Activated CD8-positive, alpha-beta memory T cell treated with anti-CD3 and anti-CD28 coated beads for 4 hours (primary cell): ENCODE measurements around the gene FBXL3.
A peak's percentile ranks its signal among the peaks of the same experiment; 100 is the strongest.
"Not testable (repeated sequence)": the region's sequence is repeated elsewhere in the genome, so short reads cannot be mapped to it uniquely, and the experiment has no call there.

Experiments
- DNase-seq, 2 donors: peaks; one replicate each; pipeline ENCODE4 v3.0.0-alpha.2; 2020; ENCODE audit warnings: low read depth in 2 of 2

Gene FBXL3

GRCh38 chr13:76983676-76984075 lies 43.3 kb downstream of the FBXL3 start:
- no peak for DNase-seq

- DNase-seq, result no peak
Observed at GRCh38 chr13:76982061-76982460, 44.9 kb downstream of the FBXL3 start.

GRCh38 chr13:76980075-76980718 lies 46.8 kb downstream of the FBXL3 start:
- DNase-seq, result peak; percentile 58 to 68

GRCh38 chr13:76976929-76977328 lies 50.0 kb downstream of the FBXL3 start:
- DNase-seq, result no peak

- DNase-seq, result no peak
Observed at GRCh38 chr13:76976490-76976889, 50.5 kb downstream of the FBXL3 start.

GRCh38 chr13:76975863-76976262 lies 51.1 kb downstream of the FBXL3 start:
- DNase-seq, result no peak

GRCh38 chr13:76974618-76974975 lies 52.4 kb downstream of the FBXL3 start:
- DNase-seq, result no peak

GRCh38 chr13:76973920-76974617 lies 52.9 kb downstream of the FBXL3 start:
- DNase-seq, result no peak

GRCh38 chr13:76971851-76972829 lies 54.8 kb downstream of the FBXL3 start:
- DNase-seq, result no peak

- no peak for DNase-seq
Observed at GRCh38 chr13:76971215-76971614, 55.7 kb downstream of the FBXL3 start.

GRCh38 chr13:76969488-76970365 lies 57.2 kb downstream of the FBXL3 start:
- DNase-seq, result no peak

GRCh38 chr13:76968041-76968440 lies 58.9 kb downstream of the FBXL3 start:
- no peak for DNase-seq

- no peak for DNase-seq
Observed at GRCh38 chr13:76967031-76967430, 59.9 kb downstream of the FBXL3 start.

- DNase-seq, result no peak
Observed at GRCh38 chr13:76965759-76966421, 61.1 kb downstream of the FBXL3 start.

- DNase-seq, result not testable (repeated sequence)
Observed at GRCh38 chr13:76959734-76960133, 67.2 kb downstream of the FBXL3 start.

GRCh38 chr13:76958841-76959432 lies 68.0 kb downstream of the FBXL3 start:
- no peak for DNase-seq

GRCh38 chr13:76955661-76956060 lies 71.3 kb downstream of the FBXL3 start:
- no peak for DNase-seq
